GM12891 (cell line): ENCODE data around the gene PXDN.

Experiments used
- POLR2A ChIP-seq: IDR thresholded peaks from 2 replicates; pipeline ENCODE4 v1.6.1; 2011; ENCODE audit warnings: low read depth, low read length, control low read depth
- POLR2AphosphoS5 ChIP-seq: IDR thresholded peaks from 2 replicates; pipeline ENCODE4 v1.6.1; 2011; ENCODE audit warnings: low read depth, low read length, control low read depth
- TAF1 ChIP-seq: IDR thresholded peaks from 2 replicates; pipeline ENCODE4 v1.6.1; 2011; ENCODE audit warnings: low read depth, low read length, control low read depth

DNA sequence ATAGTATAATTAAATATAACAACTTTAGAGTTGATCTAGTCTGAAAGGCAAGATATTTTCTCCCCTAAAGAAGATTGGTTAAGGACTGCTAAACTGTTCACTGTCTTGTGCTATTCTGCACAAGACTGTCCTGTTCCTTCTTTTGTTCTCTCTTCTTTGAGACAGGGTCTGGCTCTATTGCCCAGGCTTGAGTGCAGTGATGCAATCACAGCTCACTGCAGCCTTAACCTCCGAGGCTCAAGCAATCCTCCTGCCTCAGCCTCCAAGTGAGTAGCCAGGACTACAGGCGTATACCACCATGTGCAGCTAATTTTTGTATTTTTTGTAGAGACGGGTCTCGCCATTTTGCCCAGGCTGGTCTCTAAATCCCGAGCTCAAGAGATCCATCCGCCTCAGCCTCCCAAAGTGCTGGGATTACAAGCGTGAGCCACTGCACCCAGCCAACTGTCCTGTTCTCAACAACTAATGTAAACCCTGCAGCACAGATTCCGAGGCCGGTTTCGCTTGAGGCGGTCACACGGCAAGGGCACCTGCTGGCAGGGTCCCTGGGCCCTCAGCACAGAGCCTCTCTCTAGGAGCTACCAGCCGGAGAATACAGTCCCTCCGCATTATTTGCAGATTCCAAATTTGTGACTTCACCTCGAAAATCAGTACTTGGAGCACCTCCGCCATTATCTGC is 16.4 kb downstream of the PXDN start:
- TF ChIP-seq POLR2AphosphoS5 (no peak), POLR2A (no peak), TAF1 (no peak)
